ENCODE data around the gene PIK3CB. TPM values are rescaled to one million over a fixed set of nuclear protein-coding genes. Genes with fewer than 3 reads are reported as not detected.
"Not testable (repeated sequence)": the region's sequence is repeated elsewhere in the genome, so short reads cannot be mapped to it uniquely, and the experiment has no call there.

Gene PIK3CB
- polyA plus RNA-seq, 3 donors: 14.1 to 33.6 (median 20.4) TPM

- no peak for DNase-seq
- H3K9me3 ChIP-seq (replicated peaks in 1 of 2; ENCODE audit: control insufficient read depth in 1 of 2, insufficient read depth in 1 of 2, low read length in 2 of 2): no peaks in the 10 kb centered on the region
- no peaks in the 10 kb centered on the region for H3K27me3 ChIP-seq (ENCODE audit: control insufficient read depth in 2 of 2, insufficient read depth in 2 of 2, low read length in 2 of 2)
- H4K20me1 ChIP-seq (ENCODE audit: insufficient read depth, low read length): peaks cover 47% of the 10 kb centered on the region
- Mint-ChIP-seq H3K27ac (peak overlapping the region in 1 of 7 donors; percentile 60), H3K36me3 (peaks cover 15 to 39% of the 10 kb centered on the region in 2 donors), H3K4me3 (no peak overlapping the region), H3K4me1 (peaks cover 26% of the 10 kb centered on the region), H3K9me3 (peaks cover 0 to 5% (median 0%) of the 10 kb centered on the region in 7 donors), H3K27me3 (ENCODE audit: low read depth in 3 of 3) (peaks cover 0 to 2% (median 2%) of the 10 kb centered on the region in 3 donors)
- 100% methylated on average over 1 of the region's 1 CpG for WGBS (ENCODE audit: insufficient coverage)
- no peak overlapping the region for H3K4me3 ChIP-seq (replicated peaks in 1 of 3; ENCODE audit: low read depth in 2 of 3, low read length in 3 of 3)
- H2AFZ ChIP-seq (ENCODE audit: insufficient read depth, low read depth, low read length, poor library complexity, severe bottlenecking): no peak overlapping the region
- peaks cover 13 to 21% of the 10 kb centered on the region in 2 donors for H3K4me1 ChIP-seq (ENCODE audit: control insufficient read depth in 1 of 2, insufficient read depth in 2 of 2, low read length in 2 of 2)
- no peak overlapping the region for H3K9ac ChIP-seq (ENCODE audit: insufficient read depth, low read length, poor library complexity, severe bottlenecking)
- H3K36me3 ChIP-seq (replicated peaks in 1 of 2; ENCODE audit: control insufficient read depth in 1 of 2, insufficient read depth in 2 of 2, low read length in 2 of 2): peaks cover 5 to 26% of the 10 kb centered on the region in 2 donors
- no peak for TF ChIP-seq CTCF (IDR thresholded peaks at IDR 0.05)
- no peak overlapping the region for H3K27ac ChIP-seq (ENCODE audit: low read depth in 1 of 2, low read length in 2 of 2)
- no peak overlapping the region for H3K4me2 ChIP-seq (replicated peaks; ENCODE audit: extremely low read depth, low read length, poor library complexity, severe bottlenecking)
- intact Hi-C loops (cut with micrococcal nuclease): no loop called here
- H3K79me2 ChIP-seq (ENCODE audit: insufficient read depth, low read length): peaks cover 98% of the 10 kb centered on the region
Observed at GRCh38 chr3:138824114-138824506, 10.6 kb downstream of the PIK3CB start.

- H3K27ac ChIP-seq (ENCODE audit: low read depth in 1 of 2, low read length in 2 of 2); H3K27me3 ChIP-seq (ENCODE audit: control insufficient read depth in 2 of 2, insufficient read depth in 2 of 2, low read length in 2 of 2); H3K9me3 ChIP-seq (replicated peaks in 1 of 2; ENCODE audit: control insufficient read depth in 1 of 2, insufficient read depth in 1 of 2, low read length in 2 of 2); H3K4me3 Mint-ChIP-seq; DNase-seq; H3K4me2 ChIP-seq (replicated peaks; ENCODE audit: extremely low read depth, low read length, poor library complexity, severe bottlenecking); H3K9ac ChIP-seq (ENCODE audit: insufficient read depth, low read length, poor library complexity, severe bottlenecking); H3K9me3 Mint-ChIP-seq; H3K4me3 ChIP-seq (replicated peaks in 1 of 3; ENCODE audit: low read depth in 2 of 3, low read length in 3 of 3); intact Hi-C loops (cut with micrococcal nuclease); H3K27me3 Mint-ChIP-seq (ENCODE audit: low read depth in 3 of 3); H2AFZ ChIP-seq (ENCODE audit: insufficient read depth, low read depth, low read length, poor library complexity, severe bottlenecking): not testable (repeated sequence)
- peak overlapping the region in 2 of 7 donors; percentile 26 to 36 for H3K27ac Mint-ChIP-seq
- peaks cover 0 to 17% of the 10 kb centered on the region in 2 donors for H3K36me3 ChIP-seq (replicated peaks in 1 of 2; ENCODE audit: control insufficient read depth in 1 of 2, insufficient read depth in 2 of 2, low read length in 2 of 2)
- peaks cover 7 to 35% of the 10 kb centered on the region in 2 donors for H3K36me3 Mint-ChIP-seq
- H3K79me2 ChIP-seq (ENCODE audit: insufficient read depth, low read length): peaks cover 96% of the 10 kb centered on the region
- H4K20me1 ChIP-seq (ENCODE audit: insufficient read depth, low read length): peaks cover 38% of the 10 kb centered on the region
- peaks cover 32% of the 10 kb centered on the region for H3K4me1 Mint-ChIP-seq
- 95% methylated on average over 4 of the region's 4 CpGs for WGBS (ENCODE audit: insufficient coverage)
- peaks cover 27 to 32% of the 10 kb centered on the region in 2 donors for H3K4me1 ChIP-seq (ENCODE audit: control insufficient read depth in 1 of 2, insufficient read depth in 2 of 2, low read length in 2 of 2)
Observed at GRCh38 chr3:138820379-138820778, 14.3 kb downstream of the PIK3CB start.

Measured in CD14-positive monocyte (primary cell).